Heart left ventricle (tissue), 16 donors: ENCODE data around the gene CCL20. TPM values are rescaled to one million over a fixed set of nuclear protein-coding genes. Genes with fewer than 3 reads are reported as not detected.

Experiments
- ATAC-seq, 4 donors: fragments of 200-7000 bp; cut with Tn5 transposase; one replicate each; pipeline ENCODE4 v1.9.1; 2020 to 2022; ENCODE audit warnings: moderate library complexity in 4 of 4, mild to moderate bottlenecking in 3 of 4, moderate number of reproducible peaks in 1 of 4
- DNase-seq, 5 donors: peaks; one replicate each; pipeline ENCODE4 v3.0.0-alpha.2; 2020
- H3K27ac ChIP-seq, 12 donors: fragments of 200-600 bp; sonication (generic) in 4 of 12; one replicate each; pipeline versions ENCODE4 v1.5.0 to v1.8.0; 2016 to 2022; ENCODE audit warnings: mild to moderate bottlenecking in 2 of 12
- H3K27me3 ChIP-seq, 9 donors: fragments of 200-600 bp; sonication (generic) in 2 of 9; one replicate each; pipeline versions ENCODE4 v1.5.1 to v1.8.0; 2016 to 2022; ENCODE audit warnings: mild to moderate bottlenecking in 3 of 9
- H3K36me3 ChIP-seq, 9 donors: fragments of 200-600 bp; sonication (generic) in 2 of 9; one replicate each; pipeline versions ENCODE4 v1.5.0 to v1.8.0; 2018 to 2022; ENCODE audit warnings: mild to moderate bottlenecking in 2 of 9
- H3K4me1 ChIP-seq, 12 donors: fragments of 200-600 bp; sonication (generic) in 4 of 12; one replicate each; pipeline versions ENCODE4 v1.5.0 to v1.8.0; 2016 to 2022; ENCODE audit warnings: mild to moderate bottlenecking in 3 of 12
- H3K4me3 ChIP-seq, 12 donors: fragments of 200-600 bp; sonication (generic) in 4 of 12; one replicate each; pipeline versions ENCODE4 v1.5.0 to v1.8.0; 2017 to 2022; ENCODE audit warnings: mild to moderate bottlenecking in 9 of 12, moderate library complexity in 4 of 12
- H3K9me3 ChIP-seq, 12 donors: fragments of 200-600 bp; sonication (generic) in 4 of 12; one replicate each; pipeline versions ENCODE4 v1.5.0 to v1.8.0; 2016 to 2022; ENCODE audit warnings: mild to moderate bottlenecking in 1 of 12
- CTCF ChIP-seq, 12 donors: fragments of 200-600 bp; sonication (generic) in 4 of 12; IDR thresholded peaks; one replicate each; pipeline versions ENCODE4 v1.5.0 to v1.8.0; 2018 to 2022; ENCODE audit warnings: antibody characterized with exemption in 12 of 12, mild to moderate bottlenecking in 5 of 12
- POLR2A ChIP-seq, 2 donors: fragments of 450-650 bp; IDR thresholded peaks; one replicate each; pipeline ENCODE4 v1.6.1; 2017; ENCODE audit warnings: antibody characterized with exemption in 2 of 2, mild to moderate bottlenecking in 2 of 2, moderate library complexity in 2 of 2
- WGBS, 4 donors: extraction: QIAGEN DNeasy Blood & Tissue Kit in 2 of 4; methylation state at CpG; one replicate each; pipeline versions ENCODE4 v1.1.5 to v1.1.7; 2013 to 2018; 5-methylcytosine and 5-hydroxymethylcytosine counted together
- intact Hi-C, 10 donors: fragments of 100-400 bp; cut with DNase I; formaldehyde crosslinking; loops; one replicate each; pipeline versions ENCODE4 v1.11.1 to v1.14.2; 2022
- polyA plus RNA-seq, 2 donors: library from polyadenylated mRNA; stranded (reverse); fragments of 200-250 nt; gene quantifications; one replicate each; pipeline ENCODE4 v1.2.3, GENCODE V29; 2013
- total RNA-seq, 9 donors: library from RNA; depleted of rRNA in 2 of 9; stranded (reverse); fragments of >200 nt in 2 of 9; fragmentation: NEBNext Ultra II Directional in 3 of 9; extraction: Animal tissue kit (Norgen Biotek cat#: 25700) in 3 of 9; gene quantifications; one replicate each; pipeline versions ENCODE4 v1.1.0 to v1.2.4, GENCODE V29; 2016 to 2023
- donor health status: ischemic (EF 13 %, LVEDD 7.1; RV severe dilation, severe dysfunction).
- donor health status: healthy with polysubstance abuse.
- donor health status: DM: no; HTN: yes; CAD: no.
- donor health status: DM: no; HTN: no; CAD: no.
- donor health status: ischemic (EF 25% LVEDD 6.9; RV normal size, moderate dysfunction).
- donor health status: ischemic (EF 25% LVEDD 5.7; RV mildly dilated, moderate dysfunction).
- donor health status: healthy.
- donor health status: DM: yes; HTN: yes; CAD: no.
- donor health status: ischemic (EF 35%, LVEDD 5.7; RV mildly dilated, moderate dysfunction).
- donor health status: nonischemic (EF 11% LVEDD 7.7; RV severe dilation, severe dysfunction).
- donor health status: DM: yes; HTN: yes; CAD: no.
- donor health status: PGD.
- donor health status: ischemic (EF 29% LVEDD 5.4; RV normal size, mild dysfunction).
- donor health status: nonischemic (EF 23%, LVEDD 6.1; RV moderate dilation, normal function).

Gene CCL20
- total and polyA plus RNA-seq, 11 donors, result 0.48 to 1.1 TPM; not detected in 9

GRCh38 chr2:227783404-227784138, 30.1 kb upstream of the CCL20 start:
- 78 to 83% (median 81%) methylated on average over 12 of the region's 12 CpGs for WGBS, 4 donors
- no peak for DNase-seq
- ATAC-seq, result peak in 1 of 4 donors; percentile 34

GRCh38 chr2:227785293-227785692, 28.3 kb upstream of the CCL20 start:
- H3K4me1 ChIP-seq, result peaks cover 0 to 4% (median 0%) of the 10 kb centered on the region in 12 donors
- 11 to 25% (median 15%) methylated on average over 1 of the region's 1 CpG for WGBS, 4 donors
- intact Hi-C loops, result no loop called here
- no peak for ATAC-seq
- no peak overlapping the region for H3K27ac ChIP-seq
- no peak overlapping the region for H3K4me3 ChIP-seq
- H3K27me3 ChIP-seq, result peaks cover 0 to 8% (median 0%) of the 10 kb centered on the region in 9 donors
- TF ChIP-seq POLR2A (IDR thresholded peaks at IDR 0.05), result no peak
- no peak for TF ChIP-seq CTCF (IDR thresholded peaks at IDR 0.05)
- no peaks in the 10 kb centered on the region for H3K9me3 ChIP-seq
- no peaks in the 10 kb centered on the region for H3K36me3 ChIP-seq
- DNase-seq, result no peak

More at GRCh38 chr2:227783404-227784138, 30.1 kb upstream of the CCL20 start:
- Histone ChIP-seq H3K4me3 (peak overlapping the region in 1 of 12 donors; percentile 42), H3K9me3 (no peaks in the 10 kb centered on the region), H3K36me3 (no peaks in the 10 kb centered on the region), H3K4me1 (peaks cover 0 to 4% (median 0%) of the 10 kb centered on the region in 12 donors), H3K27ac (peak overlapping the region in 1 of 12 donors; percentile 85), H3K27me3 (peaks cover 0 to 4% (median 0%) of the 10 kb centered on the region in 9 donors)
- intact Hi-C loops, result no loop called here
- TF ChIP-seq CTCF (IDR thresholded peaks at IDR 0.05) (no peak), POLR2A (IDR thresholded peaks at IDR 0.05) (no peak)

GRCh38 chr2:227788561-227789018, 25.1 kb upstream of the CCL20 start:
- Histone ChIP-seq H3K4me1 (no peaks in the 10 kb centered on the region), H3K4me3 (no peak overlapping the region), H3K9me3 (no peaks in the 10 kb centered on the region), H3K27me3 (peaks cover 0 to 8% (median 0%) of the 10 kb centered on the region in 9 donors), H3K27ac (no peak overlapping the region), H3K36me3 (no peaks in the 10 kb centered on the region)
- TF ChIP-seq POLR2A (IDR thresholded peaks at IDR 0.05), result no peak
- no peak for TF ChIP-seq CTCF (IDR thresholded peaks at IDR 0.05)
- no peak for ATAC-seq
- no peak for DNase-seq
- intact Hi-C loops, result no loop called here
- WGBS, 4 donors, result 69 to 73% (median 71%) methylated on average over 4 of the region's 4 CpGs

- ATAC-seq, result no peak
- WGBS, 4 donors, result 65 to 76% (median 71%) methylated on average over 4 of the region's 4 CpGs
- TF ChIP-seq POLR2A (IDR thresholded peaks at IDR 0.05), result no peak
- no peak for TF ChIP-seq CTCF (IDR thresholded peaks at IDR 0.05)
- no peak overlapping the region for H3K4me3 ChIP-seq
- intact Hi-C loops, result no loop called here
- H3K36me3 ChIP-seq, result no peaks in the 10 kb centered on the region
- H3K4me1 ChIP-seq, result no peaks in the 10 kb centered on the region
- H3K27me3 ChIP-seq, result peaks cover 0 to 8% (median 0%) of the 10 kb centered on the region in 9 donors
- no peak overlapping the region for H3K27ac ChIP-seq
- no peaks in the 10 kb centered on the region for H3K9me3 ChIP-seq
- DNase-seq, result no peak
These were observed 23.8 kb upstream of the CCL20 start for GRCh38 chr2:227789803-227790202.
